GM23338 (cell line): ENCODE measurements around the gene C18orf32. TPM values are rescaled to one million over a fixed set of nuclear protein-coding genes. Genes with fewer than 3 reads are reported as not detected.
A peak's percentile ranks its signal among the peaks of the same experiment; 100 is the strongest.

Experiments used
- ATAC-seq: fragments of 200-7000 bp; cut with Tn5 transposase; 3 replicates; pipeline ENCODE4 v1.9.1; 2020
- DNase-seq: peaks from one replicate; pipeline ENCODE4 v3.0.0-alpha.2; 2015; ENCODE audit warnings: low spot score
- H2AFZ ChIP-seq: fragments of 200-600 bp; sonication (generic); 2 replicates; pipeline ENCODE4 v1.8.0; 2016; ENCODE audit warnings: antibody characterized with exemption, mild to moderate bottlenecking, moderate library complexity
- H3F3A ChIP-seq: fragments of 200-600 bp; sonication (generic); replicated peaks from 2 replicates; pipeline ENCODE4 v1.8.0; 2017; ENCODE audit warnings: antibody characterized with exemption, mixed run types, low read depth
- H3K27ac ChIP-seq: fragments of 200-600 bp; sonication (generic); 2 replicates; pipeline ENCODE4 v1.6.1; 2016; ENCODE audit warnings: low read depth
- H3K27me3 ChIP-seq: fragments of 200-600 bp; sonication (generic); 2 replicates; pipeline ENCODE4 v1.8.0; 2016; ENCODE audit warnings: mild to moderate bottlenecking, mixed run types, moderate library complexity; ENCODE audit not compliant: insufficient read depth
- H3K36me3 ChIP-seq: fragments of 200-600 bp; sonication (generic); 2 replicates; pipeline ENCODE4 v1.8.0; 2016; ENCODE audit warnings: mild to moderate bottlenecking; ENCODE audit not compliant: insufficient read depth
- H3K4me1 ChIP-seq: fragments of 200-600 bp; sonication (generic); 2 replicates; pipeline ENCODE4 v1.8.0; 2016; ENCODE audit warnings: mild to moderate bottlenecking, moderate library complexity; ENCODE audit not compliant: insufficient read depth
- H3K4me2 ChIP-seq: fragments of 200-600 bp; sonication (generic); 2 replicates; pipeline ENCODE4 v1.7.1; 2017; ENCODE audit warnings: mixed run types
- H3K4me3 ChIP-seq: fragments of 200-600 bp; sonication (generic); 2 replicates; pipeline ENCODE4 v1.6.1; 2016; ENCODE audit warnings: mixed run types
- H3K79me2 ChIP-seq: fragments of 200-600 bp; sonication (generic); replicated peaks from 2 replicates; pipeline ENCODE4 v1.8.0; 2017; ENCODE audit warnings: mild to moderate bottlenecking; ENCODE audit not compliant: insufficient read depth
- H3K9me2 ChIP-seq: fragments of 200-600 bp; sonication (generic); 2 replicates; pipeline ENCODE4 v1.8.0; 2017; ENCODE audit not compliant: insufficient read depth
- H4K20me1 ChIP-seq: fragments of 200-600 bp; sonication (generic); replicated peaks from 2 replicates; pipeline ENCODE4 v1.8.0; 2017; ENCODE audit warnings: mild to moderate bottlenecking; ENCODE audit not compliant: insufficient read depth
- H3K27ac Mint-ChIP-seq: 2 replicates; pipeline ENCODE4 v1.8.0; 2020; ENCODE audit warnings: inconsistent platforms, mild to moderate bottlenecking, moderate library complexity, mixed read lengths
- H3K27me3 Mint-ChIP-seq: 3 replicates; pipeline ENCODE4 v1.8.0; 2022; ENCODE audit warnings: low read depth, mild to moderate bottlenecking, moderate library complexity, mixed read lengths, inconsistent platforms; ENCODE audit not compliant: insufficient read depth, poor library complexity
- H3K36me3 Mint-ChIP-seq: 3 replicates; pipeline ENCODE4 v1.8.0; 2021; ENCODE audit warnings: low read depth, mild to moderate bottlenecking, inconsistent platforms, moderate library complexity, mixed read lengths
- H3K4me1 Mint-ChIP-seq: 3 replicates; pipeline ENCODE4 v1.8.0; 2020; ENCODE audit warnings: mild to moderate bottlenecking, inconsistent platforms, mixed read lengths
- H3K4me3 Mint-ChIP-seq: 3 replicates; pipeline ENCODE4 v1.8.0; 2021; ENCODE audit warnings: moderate library complexity, mild to moderate bottlenecking, inconsistent platforms, mixed read lengths
- H3K9me3 Mint-ChIP-seq: 3 replicates; pipeline ENCODE4 v1.8.0; 2020; ENCODE audit warnings: moderate library complexity, mild to moderate bottlenecking, inconsistent platforms, mixed read lengths
- EZH2 ChIP-seq: fragments of 200-600 bp; sonication (generic); IDR thresholded peaks from one replicate; pipeline ENCODE4 v1.8.0; 2017; ENCODE audit warnings: antibody characterized with exemption, mild to moderate bottlenecking, low read depth; ENCODE audit not compliant: unreplicated experiment
- POLR2AphosphoS5 ChIP-seq: IDR thresholded peaks from 2 replicates; pipeline ENCODE4 v1.6.1; 2016; ENCODE audit warnings: antibody characterized with exemption, low read depth
- REST ChIP-seq: IDR thresholded peaks from one replicate; pipeline ENCODE4 v1.6.1; 2018; ENCODE audit warnings: antibody characterized with exemption; ENCODE audit not compliant: unreplicated experiment
- STAT1 ChIP-seq: IDR thresholded peaks from one replicate; pipeline ENCODE4 v1.6.1; 2016; ENCODE audit warnings: antibody characterized with exemption; ENCODE audit not compliant: unreplicated experiment
- ZNF114 ChIP-seq: fragments of 250-450 bp; sonication (Bioruptor Pico); IDR thresholded peaks from 2 replicates; pipeline ENCODE4 v1.5.0; 2020; ENCODE audit warnings: mild to moderate bottlenecking, moderate library complexity
- ZNF331 ChIP-seq: fragments of 250-450 bp; sonication (Bioruptor Pico); IDR thresholded peaks from 2 replicates; pipeline ENCODE4 v1.5.0; 2020; ENCODE audit warnings: low read depth, mild to moderate bottlenecking, moderate library complexity
- ZNF462 ChIP-seq: fragments of 250-450 bp; sonication (Bioruptor Pico); IDR thresholded peaks from 2 replicates; pipeline ENCODE4 v1.5.0; 2020; ENCODE audit warnings: mild to moderate bottlenecking, moderate library complexity
- polyA plus RNA-seq: library from polyadenylated mRNA; unstranded; fragments of >200 nt; fragmentation: Nextera tagmentation; extraction: Ambion mirVana; gene quantifications from 2 replicates; pipeline ENCODE4 v1.2.1, GENCODE V29; 2016
- total RNA-seq: library from RNA; depleted of rRNA; stranded (reverse); fragments of >200 nt; shearing (Covaris generic); gene quantifications from 2 replicates; pipeline ENCODE4 v1.2.3, GENCODE V29; 2014
- TF ChIP-seq, protein P1 (sequence below), 2 experiments: fragments of 200-600 bp in 1 of 2; sonication (generic) in 1 of 2; conservative IDR thresholded peaks; 2 replicates each; pipeline versions ENCODE4 v1.5.1 to v1.6.1; 2016 to 2017; ENCODE audit warnings: antibody characterized with exemption in 2 of 2, low read depth in 2 of 2, mild to moderate bottlenecking in 2 of 2, moderate library complexity in 1 of 2
- TF ChIP-seq, protein P2 (sequence below): IDR thresholded peaks from 2 replicates; pipeline ENCODE4 v1.6.1; 2016; ENCODE audit warnings: antibody characterized with exemption

C18orf32 gene
- total and polyA plus RNA-seq, 2 experiments from 2014 or later = 25.3 to 72.4 TPM

DNA sequence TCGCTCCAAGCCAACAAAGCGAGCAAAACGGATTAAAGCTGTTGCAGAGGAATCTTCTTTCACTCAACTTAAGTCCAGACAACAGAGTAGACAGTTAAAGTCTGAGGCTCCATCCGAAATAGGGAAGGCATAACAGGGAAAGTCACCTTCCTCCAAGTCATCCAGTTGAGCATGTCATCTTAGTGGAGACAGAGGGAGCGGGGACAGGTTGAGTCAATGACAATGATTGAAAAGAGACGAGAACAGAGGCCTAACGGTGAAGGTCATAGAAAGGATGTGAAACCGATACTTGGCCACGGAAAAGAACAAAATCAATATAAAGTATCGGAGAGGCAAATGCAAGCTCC lies 455 bp downstream of the C18orf32 start (continued):
- TF ChIP-seq ZNF462 = no peak

DNA sequence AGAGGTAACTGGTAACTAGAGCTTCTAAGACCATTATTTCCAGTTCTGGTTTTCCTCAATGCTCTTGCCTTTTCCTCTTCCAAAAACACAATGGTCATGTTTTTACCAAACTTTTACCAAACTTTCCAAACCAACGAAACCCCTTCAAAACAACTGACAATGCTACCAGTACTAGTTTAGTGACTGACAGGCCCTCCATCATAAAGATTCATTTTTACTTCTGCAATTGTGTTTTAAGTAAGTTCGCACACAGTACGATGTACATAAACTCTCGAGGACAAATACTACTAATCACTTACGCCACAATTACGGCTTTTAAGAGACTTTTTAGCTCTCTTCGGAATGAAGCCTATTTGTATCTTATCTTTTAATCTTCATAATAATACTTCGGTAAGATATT lies 900 bp downstream of the C18orf32 start:
- peaks cover 37% of the 10 kb centered on the region for H3F3A ChIP-seq
- H3K27ac Mint-ChIP-seq = peak overlapping the region; percentile 87
- peaks cover 21% of the 10 kb centered on the region for H4K20me1 ChIP-seq
- peaks cover 49% of the 10 kb centered on the region for H3K79me2 ChIP-seq
- peak overlapping the region; percentile 88 for H3K4me3 ChIP-seq
- H3K27me3 Mint-ChIP-seq = peaks cover 11% of the 10 kb centered on the region
- H3K36me3 Mint-ChIP-seq = peaks cover 60% of the 10 kb centered on the region
- no peak overlapping the region for H3K27ac ChIP-seq
- no peaks in the 10 kb centered on the region for H3K27me3 ChIP-seq
- H3K4me2 ChIP-seq = peak overlapping the region; percentile 94
- no peak for DNase-seq
- H3K9me2 ChIP-seq = no peaks in the 10 kb centered on the region
- H3K4me1 Mint-ChIP-seq = peaks cover 31% of the 10 kb centered on the region
- H3K9me3 Mint-ChIP-seq = no peaks in the 10 kb centered on the region
- peak overlapping the region; percentile 91 for H3K4me3 Mint-ChIP-seq
- H3K4me1 ChIP-seq = peaks cover 19% of the 10 kb centered on the region
- H3K36me3 ChIP-seq = peaks cover 50% of the 10 kb centered on the region
- H2AFZ ChIP-seq = no peak overlapping the region
- no peak for ATAC-seq
- TF ChIP-seq EZH2 (no peak), REST (no peak), ZNF114 (no peak), POLR2AphosphoS5 (no peak), STAT1 (no peak), ZNF331 (CRISPR knock-in tag) (no peak)
- TF ChIP-seq, protein P1, sequence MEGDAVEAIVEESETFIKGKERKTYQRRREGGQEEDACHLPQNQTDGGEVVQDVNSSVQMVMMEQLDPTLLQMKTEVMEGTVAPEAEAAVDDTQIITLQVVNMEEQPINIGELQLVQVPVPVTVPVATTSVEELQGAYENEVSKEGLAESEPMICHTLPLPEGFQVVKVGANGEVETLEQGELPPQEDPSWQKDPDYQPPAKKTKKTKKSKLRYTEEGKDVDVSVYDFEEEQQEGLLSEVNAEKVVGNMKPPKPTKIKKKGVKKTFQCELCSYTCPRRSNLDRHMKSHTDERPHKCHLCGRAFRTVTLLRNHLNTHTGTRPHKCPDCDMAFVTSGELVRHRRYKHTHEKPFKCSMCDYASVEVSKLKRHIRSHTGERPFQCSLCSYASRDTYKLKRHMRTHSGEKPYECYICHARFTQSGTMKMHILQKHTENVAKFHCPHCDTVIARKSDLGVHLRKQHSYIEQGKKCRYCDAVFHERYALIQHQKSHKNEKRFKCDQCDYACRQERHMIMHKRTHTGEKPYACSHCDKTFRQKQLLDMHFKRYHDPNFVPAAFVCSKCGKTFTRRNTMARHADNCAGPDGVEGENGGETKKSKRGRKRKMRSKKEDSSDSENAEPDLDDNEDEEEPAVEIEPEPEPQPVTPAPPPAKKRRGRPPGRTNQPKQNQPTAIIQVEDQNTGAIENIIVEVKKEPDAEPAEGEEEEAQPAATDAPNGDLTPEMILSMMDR (conservative IDR thresholded peaks at IDR 0.05; ENCODE audit: low read depth in 2 of 2) = no peak
- TF ChIP-seq, protein P2, sequence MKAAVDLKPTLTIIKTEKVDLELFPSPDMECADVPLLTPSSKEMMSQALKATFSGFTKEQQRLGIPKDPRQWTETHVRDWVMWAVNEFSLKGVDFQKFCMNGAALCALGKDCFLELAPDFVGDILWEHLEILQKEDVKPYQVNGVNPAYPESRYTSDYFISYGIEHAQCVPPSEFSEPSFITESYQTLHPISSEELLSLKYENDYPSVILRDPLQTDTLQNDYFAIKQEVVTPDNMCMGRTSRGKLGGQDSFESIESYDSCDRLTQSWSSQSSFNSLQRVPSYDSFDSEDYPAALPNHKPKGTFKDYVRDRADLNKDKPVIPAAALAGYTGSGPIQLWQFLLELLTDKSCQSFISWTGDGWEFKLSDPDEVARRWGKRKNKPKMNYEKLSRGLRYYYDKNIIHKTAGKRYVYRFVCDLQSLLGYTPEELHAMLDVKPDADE = no peak
